Measurements from ENCODE around the gene STAU1. TPM values are rescaled to one million over a fixed set of nuclear protein-coding genes. Genes with fewer than 3 reads are reported as not detected.

The STAU1 gene
- 73.5 TPM for total RNA-seq
- long read RNA-seq, transcript STAU1-201 (14 exons, 3,334 nt): minor isoform, 7 of 161 reads
- long read RNA-seq, transcript STAU1-203 (13 exons, 3,211 nt): major isoform, 49 of 161 reads
- long read RNA-seq, transcript STAU1-206 (13 exons, 3,411 nt): minor isoform, 11 of 161 reads
- long read RNA-seq, partial matches to known transcripts: 74 of 161 reads
- long read RNA-seq, other reads (novel, unspliced or antisense): 14 of 161 reads

- intact Hi-C loops (cut with DNase I): no loop called here
- Histone ChIP-seq H3K4me1 (peaks cover 29% of the 10 kb centered on the region), H3K36me3 (peaks cover 6% of the 10 kb centered on the region), H3K27me3 (ENCODE audit: low read depth) (no peaks in the 10 kb centered on the region), H3K27ac (peak within 1 kb of the TSS; percentile 86), H3K9me3 (no peaks in the 10 kb centered on the region), H3K4me3 (peak within 1 kb of the TSS; percentile 78)
- DNase-seq: peak; percentile 98
- ATAC-seq: peak; percentile 98 to 100
- TF ChIP-seq CTCF (IDR thresholded peaks at IDR 0.05): no peak
Observed at GRCh38 chr20:49187851-49188641, at the start of gene STAU1. STAU1 (minus strand) TSS chr20:49188334; CDS start chr20:49166201, 22,133 bp downstream.

- H3K4me3 ChIP-seq: no peak overlapping the region
- intact Hi-C loops (cut with DNase I): no loop called here
- no peaks in the 10 kb centered on the region for H3K4me1 ChIP-seq
- H3K36me3 ChIP-seq: peaks cover 98% of the 10 kb centered on the region
- DNase-seq (no peak), ATAC-seq (no peak)
- no peaks in the 10 kb centered on the region for H3K9me3 ChIP-seq
- TF ChIP-seq CTCF (IDR thresholded peaks at IDR 0.05): no peak
- H3K27ac ChIP-seq: no peak overlapping the region
- no peaks in the 10 kb centered on the region for H3K27me3 ChIP-seq (ENCODE audit: low read depth)
Observed at GRCh38 chr20:49237531-49237930, 49.4 kb upstream of the STAU1 start.

GRCh38 chr20:49236301-49236700 is 48.2 kb upstream of the STAU1 start:
- no peak for TF ChIP-seq CTCF (IDR thresholded peaks at IDR 0.05)
- ATAC-seq: no peak
- intact Hi-C loops (cut with DNase I): no loop called here
- Histone ChIP-seq H3K27ac (no peak overlapping the region), H3K9me3 (no peaks in the 10 kb centered on the region), H3K36me3 (peaks cover 97% of the 10 kb centered on the region), H3K27me3 (ENCODE audit: low read depth) (no peaks in the 10 kb centered on the region), H3K4me1 (no peaks in the 10 kb centered on the region), H3K4me3 (no peak overlapping the region)
- no peak for DNase-seq

GRCh38 chr20:49234831-49235230 is 46.7 kb upstream of the STAU1 start:
- intact Hi-C loops (cut with DNase I): no loop called here
- no peak for TF ChIP-seq CTCF (IDR thresholded peaks at IDR 0.05)

GRCh38 chr20:49233226-49233625 is 45.1 kb upstream of the STAU1 start:
- DNase-seq (no peak), ATAC-seq (no peak)
- H3K9me3 ChIP-seq: no peaks in the 10 kb centered on the region
- H3K36me3 ChIP-seq: peaks cover 98% of the 10 kb centered on the region
- no peak overlapping the region for H3K4me3 ChIP-seq
- intact Hi-C loops (cut with DNase I): no loop called here
- no peaks in the 10 kb centered on the region for H3K27me3 ChIP-seq (ENCODE audit: low read depth)
- H3K27ac ChIP-seq: no peak overlapping the region
- no peaks in the 10 kb centered on the region for H3K4me1 ChIP-seq
- TF ChIP-seq CTCF (IDR thresholded peaks at IDR 0.05): no peak

More at GRCh38 chr20:49234831-49235230, 46.7 kb upstream of the STAU1 start:
- DNase-seq: no peak
- no peak for ATAC-seq
- Histone ChIP-seq H3K27ac (no peak overlapping the region), H3K4me1 (no peaks in the 10 kb centered on the region), H3K9me3 (no peaks in the 10 kb centered on the region), H3K36me3 (peaks cover 97% of the 10 kb centered on the region), H3K27me3 (ENCODE audit: low read depth) (no peaks in the 10 kb centered on the region), H3K4me3 (no peak overlapping the region)

Data from lower lobe of right lung (tissue), 2 donors.